Skeletal muscle tissue (tissue), 4 donors: ENCODE results near the gene SLC17A5. TPM values are rescaled to one million over a fixed set of nuclear protein-coding genes. Genes with fewer than 3 reads are reported as not detected.
A peak's percentile ranks its signal among the peaks of the same experiment; 100 is the strongest.

Experiments used
- H3K27ac ChIP-seq: one replicate; pipeline ENCODE4 v1.7.0; 2013; ENCODE audit warnings: mild to moderate bottlenecking, low read depth, low read length, inconsistent platforms
- H3K27me3 ChIP-seq, 3 donors: one replicate each; pipeline ENCODE4 v1.7.0; 2013; ENCODE audit warnings: low read length in 3 of 3; ENCODE audit not compliant: control insufficient read depth in 3 of 3, insufficient read depth in 3 of 3
- H3K36me3 ChIP-seq, 3 donors: one replicate each; pipeline ENCODE4 v1.7.0; 2013; ENCODE audit warnings: low read length in 3 of 3; ENCODE audit not compliant: control insufficient read depth in 3 of 3, insufficient read depth in 3 of 3
- H3K4me1 ChIP-seq, 3 donors: one replicate each; pipeline ENCODE4 v1.7.0; 2013; ENCODE audit warnings: low read length in 3 of 3, mild to moderate bottlenecking in 3 of 3; ENCODE audit not compliant: control insufficient read depth in 3 of 3, insufficient read depth in 3 of 3
- H3K4me3 ChIP-seq, 3 donors: one replicate each; pipeline ENCODE4 v1.7.0; 2013; ENCODE audit warnings: low read length in 3 of 3
- H3K9ac ChIP-seq, 3 donors: one replicate each; pipeline ENCODE4 v1.7.0; 2013; ENCODE audit warnings: low read length in 3 of 3, mild to moderate bottlenecking in 3 of 3, moderate library complexity in 2 of 3, low read depth in 1 of 3
- H3K9me3 ChIP-seq, 3 donors: one replicate each; pipeline ENCODE4 v1.7.0; 2013; ENCODE audit warnings: low read length in 3 of 3; ENCODE audit not compliant: control insufficient read depth in 3 of 3
- total RNA-seq: library from RNA; depleted of rRNA; stranded (reverse); fragments of >200 nt; gene quantifications from one replicate; pipeline ENCODE4 v1.2.3, GENCODE V29; 2014
- donor health status: Osteomylitis.

SLC17A5 gene
- total RNA-seq, 1 donor from 2014 or later: 20.9 TPM

DNA sequence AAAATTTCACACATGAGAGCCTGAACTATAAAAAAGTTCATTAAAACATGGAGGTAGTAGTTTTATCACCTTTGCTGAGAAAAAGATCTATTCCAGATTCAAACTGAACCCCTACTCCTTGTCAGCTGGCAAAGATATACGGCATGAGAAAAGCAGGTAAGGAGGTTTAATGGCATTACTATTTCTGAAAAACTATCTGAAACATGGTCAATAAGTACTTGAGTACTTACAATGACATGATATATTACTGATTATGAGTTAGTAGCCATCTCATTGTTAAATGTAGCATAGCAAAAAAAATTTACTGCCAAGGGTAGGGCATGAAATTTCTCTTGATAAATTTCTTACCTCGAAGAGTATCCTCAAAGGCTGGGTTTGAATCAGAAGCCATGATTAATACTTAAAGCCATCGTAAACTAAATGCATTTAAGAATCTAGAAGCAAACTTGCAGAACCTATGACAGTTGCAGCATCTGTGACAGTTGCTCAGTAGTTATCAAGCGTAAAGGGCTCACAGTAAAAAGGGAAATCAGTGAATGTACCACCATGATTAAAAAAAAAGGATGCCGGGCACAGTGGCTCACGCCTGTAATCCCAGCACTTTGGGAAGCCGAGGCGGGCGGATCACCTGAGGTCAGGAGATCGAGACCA is 8.7 kb downstream of the SLC17A5 start:
- H3K9ac ChIP-seq: peak overlapping the region in 1 of 3 donors; percentile 33
- H3K27ac ChIP-seq: no peak overlapping the region
- peaks cover 4 to 17% (median 8%) of the 10 kb centered on the region in 3 donors for H3K36me3 ChIP-seq
- H3K9me3 ChIP-seq: no peaks in the 10 kb centered on the region
- H3K4me3 ChIP-seq: peak overlapping the region; percentile 29 to 48 (median 37)
- H3K27me3 ChIP-seq: no peaks in the 10 kb centered on the region
- no peaks in the 10 kb centered on the region for H3K4me1 ChIP-seq

DNA sequence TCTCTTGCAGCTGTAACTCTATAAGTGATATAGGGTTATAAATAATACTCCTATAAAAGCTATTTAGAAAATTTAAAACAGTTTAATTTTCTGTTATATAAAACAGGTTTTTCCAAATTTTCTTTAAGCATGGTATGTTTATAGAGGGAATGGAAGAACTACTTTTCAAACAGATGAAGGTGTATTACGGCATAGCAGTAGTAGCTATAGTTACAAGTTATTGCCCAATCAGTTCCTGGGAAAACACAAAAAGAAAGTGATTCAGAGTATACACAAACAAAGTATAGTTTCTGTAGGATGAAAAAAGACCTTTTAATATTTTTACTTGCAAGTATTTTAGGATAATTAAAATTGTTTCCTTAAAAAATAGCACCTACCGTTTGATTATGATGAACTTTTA is 9.8 kb downstream of the SLC17A5 start:
- Histone ChIP-seq H3K4me3 (no peak overlapping the region), H3K9ac (no peak overlapping the region), H3K9me3 (no peaks in the 10 kb centered on the region), H3K27me3 (no peaks in the 10 kb centered on the region), H3K36me3 (peaks cover 4 to 17% (median 7%) of the 10 kb centered on the region in 3 donors), H3K4me1 (no peaks in the 10 kb centered on the region), H3K27ac (no peak overlapping the region)

DNA sequence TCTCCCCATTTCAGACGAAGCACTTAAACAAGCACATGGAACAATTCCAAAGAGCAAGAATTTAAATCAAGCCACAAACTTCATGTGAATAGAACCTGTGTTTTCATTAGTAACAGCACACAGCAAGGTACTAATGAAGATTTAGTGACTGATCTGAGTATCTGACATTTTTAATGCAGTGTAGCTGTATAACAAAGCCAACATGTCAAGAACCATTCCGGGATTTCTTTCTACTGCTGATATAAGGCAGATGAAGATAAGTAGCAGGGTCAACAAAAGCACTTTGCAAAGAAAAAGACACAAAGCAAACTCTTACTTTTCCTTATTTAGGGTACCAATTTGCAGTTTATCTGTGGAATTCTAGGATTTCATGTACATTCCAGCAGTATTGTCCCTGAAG is 11.3 kb downstream of the SLC17A5 start:
- Histone ChIP-seq H3K4me3 (no peak overlapping the region), H3K4me1 (no peaks in the 10 kb centered on the region), H3K27me3 (no peaks in the 10 kb centered on the region), H3K9ac (no peak overlapping the region), H3K27ac (no peak overlapping the region), H3K36me3 (peaks cover 4 to 18% (median 12%) of the 10 kb centered on the region in 3 donors), H3K9me3 (no peaks in the 10 kb centered on the region)

DNA sequence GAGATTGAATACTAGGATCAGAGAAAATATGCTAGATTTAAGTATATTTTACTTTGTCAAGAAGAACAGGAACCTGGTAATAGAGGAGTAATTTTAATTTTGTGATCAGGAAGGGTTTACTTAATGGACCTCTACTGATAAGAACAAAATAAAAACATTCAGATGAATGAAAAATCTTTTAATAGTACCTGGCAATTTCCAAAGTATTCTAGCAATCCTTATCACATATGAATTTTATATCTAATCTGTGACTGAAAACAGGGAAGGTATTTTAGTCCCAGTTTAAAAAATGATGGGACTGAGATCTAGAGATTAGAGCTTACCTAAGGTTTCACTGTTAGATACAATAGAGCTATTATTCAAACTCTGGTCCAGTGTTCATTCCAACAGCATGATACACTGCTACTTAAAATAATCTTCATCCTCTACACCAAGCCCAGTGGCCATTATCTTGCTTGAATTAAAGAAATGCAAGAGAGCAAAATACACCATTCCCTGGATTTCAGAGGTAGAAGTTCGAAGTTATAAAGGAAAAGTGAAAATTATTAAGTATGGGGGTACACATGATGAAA is 13.5 kb downstream of the SLC17A5 start:
- no peak overlapping the region for H3K27ac ChIP-seq
- no peaks in the 10 kb centered on the region for H3K27me3 ChIP-seq
- H3K4me1 ChIP-seq: no peaks in the 10 kb centered on the region
- H3K4me3 ChIP-seq: no peak overlapping the region
- peaks cover 6 to 26% (median 16%) of the 10 kb centered on the region in 3 donors for H3K36me3 ChIP-seq
- no peak overlapping the region for H3K9ac ChIP-seq
- H3K9me3 ChIP-seq: no peaks in the 10 kb centered on the region

DNA sequence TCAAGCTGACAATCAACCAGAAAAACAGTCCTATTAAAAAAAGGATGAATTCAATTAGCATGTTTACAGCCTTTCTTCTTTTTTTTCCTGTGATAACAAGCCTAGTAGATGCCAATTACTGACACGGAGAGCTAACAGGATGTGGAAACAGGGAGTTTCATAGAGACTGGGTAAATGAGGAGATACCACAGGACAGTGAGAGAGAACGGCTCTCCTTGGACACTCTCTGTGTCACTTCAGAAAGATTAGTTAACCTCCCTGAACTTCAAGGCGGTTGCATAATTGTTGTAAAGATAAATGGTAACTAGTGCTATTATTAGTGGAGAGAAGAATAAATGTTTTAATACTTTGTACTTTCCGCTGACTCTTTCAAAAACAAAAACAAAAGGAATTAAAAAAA is 14.8 kb downstream of the SLC17A5 start:
- Histone ChIP-seq H3K27me3 (no peaks in the 10 kb centered on the region), H3K36me3 (peaks cover 9 to 30% (median 16%) of the 10 kb centered on the region in 3 donors), H3K27ac (no peak overlapping the region), H3K4me1 (no peaks in the 10 kb centered on the region), H3K4me3 (no peak overlapping the region), H3K9ac (no peak overlapping the region), H3K9me3 (no peaks in the 10 kb centered on the region)

DNA sequence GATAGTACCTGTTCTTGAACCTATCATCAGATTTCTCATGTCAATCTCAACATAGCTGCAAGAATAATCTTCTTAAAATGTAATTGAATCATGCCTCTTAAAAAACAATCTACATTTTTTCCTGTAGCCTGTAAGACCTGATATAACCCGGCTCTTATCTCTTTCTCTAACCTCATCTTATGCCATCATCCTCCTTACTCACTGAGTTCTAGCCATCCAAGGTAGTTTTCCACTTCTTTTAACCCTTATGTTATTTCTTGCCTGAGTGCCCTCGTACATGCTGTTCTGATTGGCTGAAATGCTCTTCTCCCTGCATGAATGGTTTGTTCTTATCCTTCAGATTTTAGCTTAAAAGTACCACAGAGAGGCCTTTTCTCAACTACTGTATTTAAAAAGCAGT is 16.4 kb downstream of the SLC17A5 start:
- Histone ChIP-seq H3K4me1 (no peaks in the 10 kb centered on the region), H3K27me3 (no peaks in the 10 kb centered on the region), H3K4me3 (no peak overlapping the region), H3K9me3 (no peaks in the 10 kb centered on the region), H3K27ac (no peak overlapping the region), H3K9ac (no peak overlapping the region), H3K36me3 (peaks cover 9 to 33% (median 16%) of the 10 kb centered on the region in 3 donors)

DNA sequence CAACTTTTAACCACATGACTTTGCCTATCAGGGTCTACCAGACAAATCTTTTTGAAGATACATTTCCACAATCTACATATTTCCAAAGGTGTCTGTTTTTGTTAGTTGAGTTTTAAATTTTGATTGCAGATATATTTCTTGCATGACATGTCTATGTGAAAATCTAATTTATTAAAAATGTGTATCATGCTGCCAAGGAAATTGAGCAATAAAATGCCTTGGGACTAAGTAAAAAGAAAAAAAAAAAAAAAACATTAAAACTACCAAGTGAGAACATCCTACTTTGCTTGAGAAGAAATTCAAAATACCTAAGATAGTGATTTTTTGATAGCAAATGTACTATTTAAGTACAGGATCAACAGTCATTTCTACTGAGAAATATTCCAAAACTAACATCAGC is 17.7 kb downstream of the SLC17A5 start:
- Histone ChIP-seq H3K9me3 (no peaks in the 10 kb centered on the region), H3K9ac (no peak overlapping the region), H3K4me1 (no peaks in the 10 kb centered on the region), H3K27ac (no peak overlapping the region), H3K36me3 (peaks cover 11 to 39% (median 21%) of the 10 kb centered on the region in 3 donors), H3K4me3 (no peak overlapping the region), H3K27me3 (no peaks in the 10 kb centered on the region)

DNA sequence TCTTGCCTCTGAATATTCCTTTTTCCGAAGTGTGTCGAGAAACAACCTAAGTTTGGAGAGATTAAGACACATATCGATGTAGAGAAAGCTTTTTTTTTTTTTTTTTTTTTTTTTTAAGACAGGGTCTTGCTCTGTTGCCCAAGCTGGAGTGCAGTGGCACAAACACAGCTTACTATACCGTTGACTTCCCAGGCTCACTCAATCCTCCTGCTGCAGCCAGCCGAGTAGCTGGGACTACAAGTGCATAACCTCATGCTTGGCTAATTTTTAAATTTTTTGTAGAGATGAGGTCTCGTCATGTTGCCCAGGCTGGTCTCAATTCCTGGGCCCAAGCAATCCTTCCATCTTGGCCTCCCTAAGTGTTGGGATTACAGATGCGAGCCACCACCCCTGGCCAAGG is 21.4 kb downstream of the SLC17A5 start:
- Histone ChIP-seq H3K9me3 (no peaks in the 10 kb centered on the region), H3K9ac (no peak overlapping the region), H3K27me3 (no peaks in the 10 kb centered on the region), H3K36me3 (peaks cover 20 to 32% (median 24%) of the 10 kb centered on the region in 3 donors), H3K4me3 (no peak overlapping the region), H3K27ac (no peak overlapping the region), H3K4me1 (no peaks in the 10 kb centered on the region)

DNA sequence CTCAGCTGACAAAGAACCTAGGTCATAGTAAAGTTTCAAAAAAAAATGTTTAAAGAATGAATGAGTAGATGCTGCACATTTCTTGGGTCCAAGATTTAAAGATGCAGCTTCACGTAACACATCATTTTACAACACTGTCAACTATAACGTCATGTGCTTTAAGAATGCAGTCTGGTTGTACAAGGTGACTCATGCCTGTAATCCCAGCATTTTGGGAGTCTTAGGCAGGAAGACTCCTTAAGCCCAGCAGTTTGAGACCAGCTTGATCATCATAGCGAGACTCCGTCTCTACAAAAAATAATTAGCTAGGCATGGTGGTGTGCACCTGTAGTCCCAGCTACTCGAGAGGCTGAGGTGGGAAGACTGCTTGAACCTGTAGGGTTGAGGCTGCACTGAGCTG is 21.9 kb downstream of the SLC17A5 start:
- Histone ChIP-seq H3K36me3 (peaks cover 18 to 27% (median 23%) of the 10 kb centered on the region in 3 donors), H3K27ac (no peak overlapping the region), H3K9me3 (no peaks in the 10 kb centered on the region), H3K27me3 (no peaks in the 10 kb centered on the region), H3K9ac (no peak overlapping the region), H3K4me3 (no peak overlapping the region), H3K4me1 (no peaks in the 10 kb centered on the region)

DNA sequence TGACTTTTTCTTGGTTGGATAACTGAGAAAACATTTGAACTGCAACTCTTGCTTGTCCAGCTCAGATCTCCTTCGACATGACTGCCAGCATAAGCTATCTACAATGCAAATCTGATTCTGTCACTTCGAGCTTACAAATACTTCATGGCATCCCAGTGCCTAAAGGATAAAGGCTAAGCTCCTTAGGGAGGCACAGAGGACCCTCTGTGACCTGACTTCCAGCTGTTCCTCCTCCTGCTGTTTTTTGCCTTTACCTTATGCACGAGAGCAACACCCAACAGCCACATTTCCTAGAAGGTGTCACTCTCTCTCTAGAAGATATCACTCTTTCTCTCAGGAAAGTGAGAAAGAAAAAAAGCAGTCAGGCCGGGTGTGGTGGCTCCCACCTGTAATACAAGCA is 23.4 kb downstream of the SLC17A5 start:
- H3K27ac ChIP-seq: no peak overlapping the region
- H3K4me1 ChIP-seq: no peaks in the 10 kb centered on the region
- no peaks in the 10 kb centered on the region for H3K9me3 ChIP-seq
- no peaks in the 10 kb centered on the region for H3K27me3 ChIP-seq
- H3K4me3 ChIP-seq: no peak overlapping the region
- H3K36me3 ChIP-seq: peaks cover 18 to 30% (median 21%) of the 10 kb centered on the region in 3 donors
- H3K9ac ChIP-seq: no peak overlapping the region
